Body of pancreas (tissue), 4 donors: Measurements from ENCODE around the gene CD44.

Experiments
- CTCF ChIP-seq, 7 experiments: fragments of 450-650 bp in 4 of 7; fragments of 200-600 bp in 3 of 7; sonication (generic) in 3 of 7; IDR thresholded peaks; one replicate each; pipeline ENCODE4 v1.5.1; 2016 to 2019; ENCODE audit warnings: antibody characterized with exemption in 7 of 7
- POLR2A ChIP-seq, 3 donors: fragments of 450-650 bp; IDR thresholded peaks; one replicate each; pipeline ENCODE4 v1.6.1; 2016; ENCODE audit warnings: antibody characterized with exemption in 3 of 3, mild to moderate bottlenecking in 2 of 3

DNA sequence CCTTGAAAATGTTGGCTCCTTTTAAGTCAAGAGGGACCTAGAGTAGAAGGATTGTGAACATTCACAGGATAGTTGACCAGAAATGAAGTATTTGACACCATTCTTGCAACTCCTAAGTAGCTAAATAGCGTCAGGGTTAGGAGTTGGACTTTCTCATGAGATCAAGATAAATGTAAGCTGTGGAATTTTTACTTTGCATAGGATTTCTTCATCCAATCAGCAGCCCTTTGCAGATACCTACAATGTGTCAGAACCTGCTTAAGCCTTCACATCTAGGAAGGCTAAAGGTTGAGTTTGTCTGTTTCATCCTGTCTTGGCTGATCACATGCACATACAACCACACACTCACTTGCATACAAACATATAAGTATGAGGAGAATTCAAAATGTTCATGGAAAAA lies 32.3 kb downstream of the CD44 start:
- no peak for TF ChIP-seq CTCF (IDR thresholded peaks at IDR 0.05)
- TF ChIP-seq POLR2A (IDR thresholded peaks at IDR 0.05): no peak
